Neutrophil (primary cell): ENCODE data around the gene HERC3.

Experiments used
- H3K27ac ChIP-seq: fragments of 200-600 bp; sonication (generic); 2 replicates; pipeline ENCODE4 v1.5.1; 2016; ENCODE audit warnings: mild to moderate bottlenecking, moderate library complexity
- H3K27me3 ChIP-seq: fragments of 200-600 bp; sonication (generic); 2 replicates; pipeline ENCODE4 v1.6.0; 2016; ENCODE audit warnings: mild to moderate bottlenecking
- H3K36me3 ChIP-seq: fragments of 200-600 bp; sonication (generic); 2 replicates; pipeline ENCODE4 v1.5.1; 2017
- H3K4me1 ChIP-seq, 2 experiments: fragments of 200-600 bp in 1 of 2; sonication (generic) in 1 of 2; 1 replicate in 1 of 2; 2 replicates in 1 of 2; pipeline versions ENCODE4 v1.5.1 to v1.6.1; 2013 to 2016; ENCODE audit warnings: low read depth in 1 of 2, low read length in 1 of 2, mild to moderate bottlenecking in 1 of 2, moderate library complexity in 1 of 2; ENCODE audit not compliant: control insufficient read depth in 1 of 2, insufficient read depth in 1 of 2
- H3K4me3 ChIP-seq, 2 experiments: fragments of 200-600 bp in 1 of 2; sonication (generic) in 1 of 2; 1 replicate in 1 of 2; 2 replicates in 1 of 2; pipeline ENCODE4 v1.5.1; 2013 to 2016; ENCODE audit warnings: low read depth in 1 of 2, low read length in 1 of 2, mild to moderate bottlenecking in 1 of 2, moderate library complexity in 1 of 2
- H3K9me3 ChIP-seq: fragments of 200-600 bp; sonication (generic); 2 replicates; pipeline ENCODE4 v1.5.1; 2016
- CTCF ChIP-seq: fragments of 200-600 bp; sonication (generic); IDR thresholded peaks from 2 replicates; pipeline ENCODE4 v1.5.1; 2016; ENCODE audit warnings: antibody characterized with exemption

Gene HERC3

GRCh38 chr4:88659890-88660208, 67.6 kb downstream of the HERC3 start:
- Histone ChIP-seq H3K9me3 (no peaks in the 10 kb centered on the region), H3K4me3 (no peak overlapping the region), H3K27me3 (no peaks in the 10 kb centered on the region), H3K36me3 (peaks cover 98% of the 10 kb centered on the region), H3K4me1 (no peaks in the 10 kb centered on the region), H3K27ac (no peak overlapping the region)
- no peak for TF ChIP-seq CTCF

GRCh38 chr4:88660446-88661294, 68.4 kb downstream of the HERC3 start:
- no peak for TF ChIP-seq CTCF
- H3K27ac ChIP-seq: no peak overlapping the region
- H3K4me3 ChIP-seq: no peak overlapping the region
- peaks cover 98% of the 10 kb centered on the region for H3K36me3 ChIP-seq
- no peaks in the 10 kb centered on the region for H3K4me1 ChIP-seq
- no peaks in the 10 kb centered on the region for H3K9me3 ChIP-seq
- H3K27me3 ChIP-seq: no peaks in the 10 kb centered on the region

- no peak overlapping the region for H3K27ac ChIP-seq
- no peak for TF ChIP-seq CTCF
- H3K4me3 ChIP-seq: no peak overlapping the region
- H3K4me1 ChIP-seq: no peaks in the 10 kb centered on the region
- H3K27me3 ChIP-seq: no peaks in the 10 kb centered on the region
- no peaks in the 10 kb centered on the region for H3K9me3 ChIP-seq
- H3K36me3 ChIP-seq: peaks cover 97% of the 10 kb centered on the region
Measured at GRCh38 chr4:88661739-88662138, 69.5 kb downstream of the HERC3 start.

GRCh38 chr4:88672987-88673386, 80.7 kb downstream of the HERC3 start:
- Histone ChIP-seq H3K36me3 (peaks cover 98% of the 10 kb centered on the region), H3K27ac (no peak overlapping the region), H3K9me3 (no peaks in the 10 kb centered on the region), H3K4me3 (no peak overlapping the region), H3K4me1 (no peaks in the 10 kb centered on the region), H3K27me3 (no peaks in the 10 kb centered on the region)
- TF ChIP-seq CTCF: no peak

GRCh38 chr4:88673886-88674285, 81.6 kb downstream of the HERC3 start:
- Histone ChIP-seq H3K27me3 (no peaks in the 10 kb centered on the region), H3K9me3 (no peaks in the 10 kb centered on the region), H3K27ac (no peak overlapping the region), H3K36me3 (peaks cover 98% of the 10 kb centered on the region), H3K4me1 (no peaks in the 10 kb centered on the region), H3K4me3 (no peak overlapping the region)
- no peak for TF ChIP-seq CTCF
